ENCODE results near the gene GYS1.

DNA sequence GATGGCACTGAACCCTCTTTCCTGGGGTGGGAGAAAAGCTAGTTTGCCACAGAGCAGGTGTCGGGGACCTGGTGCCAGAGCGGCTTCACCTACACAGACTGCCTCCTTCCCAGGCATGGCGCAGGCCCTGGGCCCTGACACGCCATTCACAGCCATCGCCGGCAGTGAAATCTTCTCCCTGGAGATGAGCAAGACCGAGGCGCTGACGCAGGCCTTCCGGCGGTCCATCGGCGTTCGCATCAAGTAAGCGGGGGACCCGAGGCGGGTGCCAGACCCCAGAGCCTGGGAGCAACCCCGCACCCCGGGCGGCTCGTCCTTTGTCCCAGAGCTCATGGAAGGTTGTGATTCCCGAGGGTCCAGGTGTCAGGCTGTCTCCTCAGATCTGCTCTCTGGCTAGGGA lies 13.8 kb upstream of the GYS1 start:
- TF ChIP-seq EP300 (IDR thresholded peaks at IDR 0.05) (no peak), POLR2AphosphoS5 (IDR thresholded peaks at IDR 0.05) (no peak)
- TF ChIP-seq, protein P1, sequence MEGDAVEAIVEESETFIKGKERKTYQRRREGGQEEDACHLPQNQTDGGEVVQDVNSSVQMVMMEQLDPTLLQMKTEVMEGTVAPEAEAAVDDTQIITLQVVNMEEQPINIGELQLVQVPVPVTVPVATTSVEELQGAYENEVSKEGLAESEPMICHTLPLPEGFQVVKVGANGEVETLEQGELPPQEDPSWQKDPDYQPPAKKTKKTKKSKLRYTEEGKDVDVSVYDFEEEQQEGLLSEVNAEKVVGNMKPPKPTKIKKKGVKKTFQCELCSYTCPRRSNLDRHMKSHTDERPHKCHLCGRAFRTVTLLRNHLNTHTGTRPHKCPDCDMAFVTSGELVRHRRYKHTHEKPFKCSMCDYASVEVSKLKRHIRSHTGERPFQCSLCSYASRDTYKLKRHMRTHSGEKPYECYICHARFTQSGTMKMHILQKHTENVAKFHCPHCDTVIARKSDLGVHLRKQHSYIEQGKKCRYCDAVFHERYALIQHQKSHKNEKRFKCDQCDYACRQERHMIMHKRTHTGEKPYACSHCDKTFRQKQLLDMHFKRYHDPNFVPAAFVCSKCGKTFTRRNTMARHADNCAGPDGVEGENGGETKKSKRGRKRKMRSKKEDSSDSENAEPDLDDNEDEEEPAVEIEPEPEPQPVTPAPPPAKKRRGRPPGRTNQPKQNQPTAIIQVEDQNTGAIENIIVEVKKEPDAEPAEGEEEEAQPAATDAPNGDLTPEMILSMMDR (IDR thresholded peaks at IDR 0.05) = no peak

Measured in suprapubic skin (tissue), 4 donors.